Prostate gland (tissue), 2 donors: ENCODE measurements around the gene CADPS. TPM values are rescaled to one million over a fixed set of nuclear protein-coding genes. Genes with fewer than 3 reads are reported as not detected.

Experiments
- DNase-seq: peaks from one replicate; pipeline ENCODE4 v3.0.0-alpha.2; 2019; ENCODE audit warnings: low spot score
- H3K27ac ChIP-seq, 2 donors: fragments of 200-600 bp; sonication (generic); 2 replicates each; pipeline ENCODE4 v1.5.1; 2017 to 2019
- H3K27me3 ChIP-seq: fragments of 200-600 bp; sonication (generic); replicated peaks from 2 replicates; pipeline ENCODE4 v1.5.1; 2019; ENCODE audit not compliant: insufficient read depth
- H3K36me3 ChIP-seq, 2 donors: fragments of 200-600 bp; sonication (generic); 1 replicate in 1 of 2; 2 replicates in 1 of 2; pipeline versions ENCODE4 v1.5.1 to v1.8.1; 2017 to 2019
- H3K4me1 ChIP-seq: fragments of 200-600 bp; sonication (generic); replicated peaks from 2 replicates; pipeline ENCODE4 v1.5.1; 2019
- H3K4me3 ChIP-seq, 2 donors: fragments of 200-600 bp; sonication (generic); 2 replicates each; pipeline ENCODE4 v1.5.1; 2017 to 2019
- H3K9me3 ChIP-seq: fragments of 200-600 bp; sonication (generic); 2 replicates; pipeline ENCODE4 v1.5.1; 2017
- CTCF ChIP-seq, 4 experiments: fragments of 200-600 bp in 2 of 4; fragments of 450-650 bp in 2 of 4; sonication (generic) in 2 of 4; IDR thresholded peaks; 1 replicate in 3 of 4; 2 replicates in 1 of 4; pipeline ENCODE4 v1.5.1; 2016 to 2019; ENCODE audit warnings: antibody characterized with exemption in 4 of 4, mild to moderate bottlenecking in 2 of 4, moderate library complexity in 2 of 4
- POLR2A ChIP-seq: fragments of 450-650 bp; IDR thresholded peaks from one replicate; pipeline ENCODE4 v1.6.1; 2016; ENCODE audit warnings: antibody characterized with exemption, mild to moderate bottlenecking
- POLR2AphosphoS5 ChIP-seq: sonication (generic); formaldehyde crosslinking; IDR thresholded peaks from one replicate; pipeline ENCODE4 v1.6.1; 2017; ENCODE audit warnings: antibody characterized with exemption
- WGBS: methylation state at CpG from one replicate; pipeline ENCODE4 v1.1.5; 2018; 5-methylcytosine and 5-hydroxymethylcytosine counted together
- intact Hi-C: fragments of 100-400 bp; cut with DNase I; formaldehyde crosslinking; loops from one replicate; pipeline ENCODE4 v1.14.2; 2022
- total RNA-seq, 2 donors: library from RNA; depleted of rRNA; stranded (reverse); fragments of >200 nt; gene quantifications; one replicate each; pipeline ENCODE4 v1.1.0, GENCODE V29; 2016

The CADPS gene
- total RNA-seq, 2 donors from 2014 or later: 4.0 to 7.7 TPM

GRCh38 chr3:62667714-62668113, 207.5 kb downstream of the CADPS start:
- no peak overlapping the region for H3K4me3 ChIP-seq
- intact Hi-C loops: loop anchor here (5.0 to 10.0 kb wide), 3 partner anchors 207 to 557 kb away; partner anchors contain the start of gene CADPS
- TF ChIP-seq POLR2A (no peak), CTCF (IDR thresholded peaks at IDR 0.05) (no peak), POLR2AphosphoS5 (no peak)
- no peak overlapping the region for H3K27ac ChIP-seq
- no peak for DNase-seq
- no peaks in the 10 kb centered on the region for H3K27me3 ChIP-seq
- 72% methylated on average over 5 of the region's 5 CpGs for WGBS
- H3K9me3 ChIP-seq: no peaks in the 10 kb centered on the region
- H3K36me3 ChIP-seq: no peaks in the 10 kb centered on the region
- H3K4me1 ChIP-seq: no peaks in the 10 kb centered on the region

DNA sequence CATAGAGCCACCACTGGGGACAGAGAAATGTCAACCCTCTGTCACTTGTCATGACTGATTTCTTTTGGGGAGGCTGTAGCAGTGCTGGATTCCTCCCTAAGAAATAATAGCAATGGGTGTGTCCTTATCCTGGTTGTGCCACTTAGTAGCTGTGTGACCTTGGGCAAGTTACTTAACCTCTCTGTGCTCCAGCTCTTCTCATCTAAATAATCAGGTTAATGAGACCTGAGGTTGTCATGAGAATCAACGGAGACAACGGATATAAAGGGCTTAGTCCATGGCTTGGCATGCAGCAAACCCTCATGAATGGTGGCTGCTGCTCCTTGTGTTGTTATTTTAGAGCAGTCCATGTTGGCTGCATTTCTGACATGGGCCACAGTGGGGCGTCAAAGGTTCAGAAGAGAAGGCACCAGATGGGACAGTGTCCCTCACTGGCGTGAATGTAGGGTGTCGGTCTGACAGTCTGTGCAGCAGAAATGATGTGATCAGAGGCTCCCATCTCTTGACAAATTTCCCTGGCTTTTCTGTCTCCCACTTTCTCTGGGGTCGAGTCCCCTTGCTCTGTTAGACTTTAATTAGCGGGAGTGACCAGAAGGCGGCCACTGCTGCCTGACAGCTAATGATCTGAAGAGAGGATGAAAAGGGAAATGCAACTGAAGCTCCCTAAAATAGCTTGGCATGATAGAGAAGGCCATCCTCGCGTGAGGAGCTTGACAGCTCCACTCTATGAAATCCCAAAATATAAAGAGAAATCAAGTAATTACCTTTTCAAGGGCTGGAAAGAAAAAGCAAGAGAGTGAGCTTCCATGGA, 209.4 kb downstream of the CADPS start:
- intact Hi-C loops: loop anchor here (5.0 to 10.0 kb wide), 3 partner anchors 209 to 559 kb away; partner anchors contain the start of gene CADPS
- H3K27ac ChIP-seq: no peak overlapping the region
- TF ChIP-seq POLR2A (no peak), CTCF (IDR thresholded peaks at IDR 0.05) (peak in 3 of 4 experiments; percentile 46 to 66 (median 48))
- no peaks in the 10 kb centered on the region for H3K4me1 ChIP-seq
- DNase-seq: peak; percentile 41
- no peaks in the 10 kb centered on the region for H3K9me3 ChIP-seq
- no peaks in the 10 kb centered on the region for H3K36me3 ChIP-seq
- H3K4me3 ChIP-seq: no peak overlapping the region
- H3K27me3 ChIP-seq: no peaks in the 10 kb centered on the region
- WGBS: 7% methylated on average over 10 of the region's 10 CpGs

GRCh38 chr3:62662677-62663076, 212.5 kb downstream of the CADPS start:
- DNase-seq: no peak
- no peaks in the 10 kb centered on the region for H3K27me3 ChIP-seq
- 68% methylated on average over 6 of the region's 6 CpGs for WGBS
- no peak overlapping the region for H3K27ac ChIP-seq
- TF ChIP-seq POLR2AphosphoS5 (no peak), POLR2A (no peak), CTCF (IDR thresholded peaks at IDR 0.05) (no peak)
- intact Hi-C loops: loop anchor here (10.0 kb wide), 2 partner anchors 212 to 562 kb away; partner anchors contain the start of gene CADPS
- no peaks in the 10 kb centered on the region for H3K9me3 ChIP-seq
- H3K4me3 ChIP-seq: no peak overlapping the region
- no peaks in the 10 kb centered on the region for H3K36me3 ChIP-seq
- no peaks in the 10 kb centered on the region for H3K4me1 ChIP-seq

GRCh38 chr3:62659660-62660059, 215.6 kb downstream of the CADPS start:
- intact Hi-C loops: loop anchor here (10.0 kb wide), 2 partner anchors 215 to 565 kb away; partner anchors contain the start of gene CADPS
- H3K27me3 ChIP-seq: no peaks in the 10 kb centered on the region
- H3K4me1 ChIP-seq: no peaks in the 10 kb centered on the region
- no peak overlapping the region for H3K4me3 ChIP-seq
- no peak overlapping the region for H3K27ac ChIP-seq
- no peaks in the 10 kb centered on the region for H3K36me3 ChIP-seq
- TF ChIP-seq CTCF (IDR thresholded peaks at IDR 0.05) (no peak), POLR2A (no peak), POLR2AphosphoS5 (no peak)
- H3K9me3 ChIP-seq: no peaks in the 10 kb centered on the region
- 53% methylated on average over 4 of the region's 4 CpGs for WGBS
- DNase-seq: no peak

GRCh38 chr3:62655691-62656063, 219.5 kb downstream of the CADPS start:
- H3K36me3 ChIP-seq: no peaks in the 10 kb centered on the region
- intact Hi-C loops: no loop called here
- H3K4me1 ChIP-seq: no peaks in the 10 kb centered on the region
- no peak overlapping the region for H3K27ac ChIP-seq
- TF ChIP-seq POLR2A: no peak
- TF ChIP-seq POLR2AphosphoS5: no peak
- no peak for TF ChIP-seq CTCF (IDR thresholded peaks at IDR 0.05)
- H3K4me3 ChIP-seq: no peak overlapping the region
- H3K9me3 ChIP-seq: no peaks in the 10 kb centered on the region
- H3K27me3 ChIP-seq: no peaks in the 10 kb centered on the region
- no peak for DNase-seq
- 79% methylated on average over 5 of the region's 5 CpGs for WGBS
